A549 treated with CpdA at 1 μM for 4 hours (cell line): Measurements from ENCODE around the gene MMP15. TPM values are rescaled to one million over a fixed set of nuclear protein-coding genes. Genes with fewer than 3 reads are reported as not detected.

Source experiments
- total RNA-seq: library from RNA; stranded (reverse); fragments of 200-300 nt; extraction: Qiagen RNA extraction; gene quantifications from 5 replicates; pipeline ENCODE4 v1.2.3, GENCODE V29; 2022; ENCODE audit warnings: low read depth

MMP15 gene
- total RNA-seq: 13.7 to 21.8 TPM (median 19.8 TPM) in 5 replicates

DNA sequence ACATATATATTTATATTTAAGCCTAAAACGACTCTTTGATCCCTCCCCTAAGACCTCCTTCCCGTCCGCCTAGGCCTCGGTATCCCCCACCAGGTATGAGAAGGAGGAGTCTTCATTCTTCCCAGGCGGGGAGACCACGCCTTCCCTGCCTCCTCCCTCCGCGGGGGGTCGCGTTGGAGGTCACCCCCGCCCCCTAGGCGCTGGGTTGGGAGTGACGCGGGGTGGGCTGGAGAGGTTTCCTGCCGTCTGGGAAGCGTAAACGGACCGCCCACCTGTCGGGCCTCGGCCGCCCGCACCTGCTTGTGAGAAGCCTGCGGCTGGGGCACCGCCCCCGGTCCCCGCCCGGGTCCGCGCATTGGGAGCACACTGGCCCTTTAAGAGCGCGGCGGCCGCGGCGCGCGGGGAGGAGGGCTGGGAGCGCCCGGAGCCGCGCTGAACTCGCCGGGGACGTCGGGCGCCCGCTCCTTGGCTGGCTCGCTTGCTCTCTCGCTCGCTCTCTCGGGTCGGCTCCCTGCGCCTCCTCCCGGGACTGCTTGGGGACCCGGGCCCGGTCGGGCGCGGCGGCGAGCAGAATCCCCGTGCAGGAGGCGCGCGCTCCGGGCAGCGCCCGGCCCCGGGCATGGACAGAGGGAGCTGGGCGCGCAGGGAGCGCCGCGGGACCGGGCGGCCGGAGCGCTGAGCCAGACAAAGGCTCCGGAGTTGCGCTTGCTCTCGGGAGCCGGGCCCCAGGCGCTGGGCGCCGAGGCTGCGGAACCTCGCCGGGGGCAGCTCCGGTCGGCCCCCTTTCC lies at the start of gene MMP15:
Gene MMP15, plus strand, starts transcription at position 404 of the 788 bp plus-strand sequence. CDS start 597 bp downstream, outside the sequence.

DNA sequence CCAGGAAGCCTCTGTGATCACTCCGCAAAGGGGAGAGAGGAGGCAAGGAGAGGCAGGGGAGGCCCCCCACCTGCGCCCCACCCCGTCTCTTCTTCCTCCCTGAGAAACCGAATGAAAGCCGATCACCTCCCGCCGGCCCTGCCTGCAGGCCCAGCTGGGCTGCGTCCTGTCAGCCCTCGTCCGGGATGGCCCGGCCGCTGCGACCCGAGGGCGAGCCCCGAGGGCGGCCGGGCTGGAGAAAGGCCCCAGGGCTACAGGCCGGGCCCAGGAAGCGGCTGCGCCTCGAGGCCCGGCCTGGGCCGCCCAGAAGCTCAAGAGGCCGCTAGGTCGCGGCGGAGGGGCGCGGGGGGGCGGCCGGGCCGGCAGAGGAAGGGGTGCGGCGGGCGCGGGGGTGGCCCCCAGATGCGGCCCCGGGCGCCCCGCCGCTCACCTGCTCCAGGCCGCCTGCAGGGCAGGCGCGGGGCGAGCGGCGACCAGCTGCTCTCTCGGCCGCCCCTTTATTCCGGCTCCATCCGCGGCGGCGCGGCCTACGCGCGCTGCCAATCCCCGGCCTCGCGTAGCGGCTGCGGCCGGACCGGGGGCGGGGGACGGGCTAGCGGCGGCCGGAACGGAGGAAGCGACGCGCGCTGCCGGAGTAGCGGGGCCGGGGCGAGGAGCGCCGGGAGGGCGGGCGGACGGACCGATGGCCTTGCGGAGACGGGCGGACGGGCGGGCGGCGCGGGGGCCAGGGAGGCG lies 25.4 kb upstream of the MMP15 start, which contains the start of gene ZNF319:
Gene ZNF319, minus strand, starts transcription at position 702 of the 735 bp plus-strand sequence. CDS start 2,407 bp downstream, outside the sequence.

DNA sequence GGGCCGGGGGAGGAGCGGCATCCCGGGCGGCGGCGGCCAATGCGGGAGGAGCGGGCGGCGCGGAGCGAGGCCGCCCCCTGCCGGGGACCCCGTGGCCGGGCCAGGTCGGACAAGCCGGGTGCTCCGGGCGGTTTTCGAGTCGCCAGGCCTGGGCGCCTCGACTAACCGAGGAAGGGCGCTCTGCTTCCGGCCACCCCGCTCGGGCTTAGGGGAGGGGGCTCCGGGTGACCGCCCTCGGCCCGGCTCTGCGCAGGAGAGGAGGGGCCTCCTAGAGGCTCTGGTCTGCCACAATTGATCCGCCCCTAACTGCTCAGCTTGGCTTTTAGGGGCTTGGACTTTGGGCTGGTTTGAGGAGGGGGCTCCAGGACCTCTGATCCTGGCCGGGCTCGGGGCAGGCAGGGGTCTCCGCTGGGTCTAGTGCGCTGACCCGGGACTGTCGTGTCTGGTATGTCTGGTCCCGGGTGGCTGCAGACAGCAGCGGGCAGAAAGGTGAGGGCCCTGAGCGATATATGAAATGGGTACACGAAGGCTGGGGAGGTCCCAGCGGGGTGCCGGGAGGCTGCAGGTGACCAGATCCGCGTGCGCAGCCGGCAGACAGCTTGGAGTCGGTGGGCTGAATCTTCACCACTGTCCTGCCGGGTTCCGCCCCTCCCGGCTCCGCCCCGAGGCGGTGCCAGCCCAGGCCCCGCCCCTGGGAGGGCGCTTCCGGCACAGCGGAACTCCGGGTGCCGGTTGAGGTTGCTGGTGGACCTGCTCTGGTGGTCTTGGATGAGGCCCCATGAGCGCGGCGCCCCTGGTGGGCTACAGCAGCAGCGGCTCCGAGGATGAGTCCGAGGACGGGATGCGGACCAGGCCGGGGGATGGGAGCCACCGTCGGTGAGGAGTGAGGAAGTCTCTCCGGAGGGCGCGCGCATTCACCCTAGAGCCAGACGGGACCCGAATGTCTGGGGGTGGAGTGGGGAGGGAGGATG lies 24.6 kb upstream of the MMP15 start, which contains the start of gene USB1:
Gene USB1, plus strand, starts transcription at position 702 of the 971 bp plus-strand sequence. Its CDS starts 77 bp downstream, at position 779.

Other genes with a start within 250 kb of the MMP15 start
- gene KIFC3, start 223.3 kb upstream of the MMP15 start, total RNA-seq: 163 to 215 TPM (median 196 TPM) in 5 replicates
- 0.07 to 0.38 TPM (median 0.12 TPM) in 5 replicates for gene CNGB1, start 54.6 kb upstream of the MMP15 start, total RNA-seq
- 14.0 to 20.5 TPM (median 18.2 TPM) in 5 replicates for gene ZNF319, start 25.1 kb upstream of the MMP15 start, total RNA-seq
- gene USB1, start 24.3 kb upstream of the MMP15 start, total RNA-seq: 96.6 to 105 TPM (median 101 TPM) in 5 replicates
- gene CFAP20, start 103.6 kb downstream of the MMP15 start, total RNA-seq: 54.5 to 58.4 TPM (median 57.4 TPM) in 5 replicates
- gene CSNK2A2, start 172.4 kb downstream of the MMP15 start, total RNA-seq: 53.0 to 70.0 TPM (median 58.1 TPM) in 5 replicates